OCI-LY3 (cell line): ENCODE data around the gene WIZ.

Source experiments
- EZH2phosphoT487 ChIP-seq: fragments of 200-600 bp; shearing (Covaris generic); IDR thresholded peaks from 2 replicates; pipeline ENCODE4 v1.6.1; 2018; ENCODE audit warnings: antibody characterized with exemption, mixed run types, low read depth
- TF ChIP-seq, protein P1 (sequence below): fragments of 200-600, 300-600 bp; sonication (generic); IDR thresholded peaks from 2 replicates; pipeline ENCODE4 v1.5.1; 2014; ENCODE audit warnings: antibody characterized with exemption, low read length, low read depth

DNA sequence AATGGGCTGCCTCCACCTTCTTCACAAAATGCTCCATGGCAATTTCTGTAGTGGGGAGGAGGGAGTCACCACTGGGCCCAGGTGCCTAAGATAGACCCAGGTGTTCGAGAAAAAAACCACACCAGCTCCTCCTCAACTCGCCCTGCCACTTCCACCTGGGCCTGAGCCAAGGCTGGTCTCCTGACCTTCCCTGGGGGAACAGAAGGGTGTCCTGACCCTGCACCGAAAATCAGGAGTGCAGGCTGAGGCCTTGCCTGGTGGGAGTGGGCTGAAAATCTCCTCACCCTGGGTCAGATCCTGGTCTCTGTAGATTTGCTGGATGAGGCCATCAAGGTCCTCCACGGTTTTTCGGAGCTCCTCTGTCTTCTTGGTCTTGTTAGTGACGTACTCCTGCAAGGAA is 52.5 kb downstream of the WIZ start:
- TF ChIP-seq, protein P1, sequence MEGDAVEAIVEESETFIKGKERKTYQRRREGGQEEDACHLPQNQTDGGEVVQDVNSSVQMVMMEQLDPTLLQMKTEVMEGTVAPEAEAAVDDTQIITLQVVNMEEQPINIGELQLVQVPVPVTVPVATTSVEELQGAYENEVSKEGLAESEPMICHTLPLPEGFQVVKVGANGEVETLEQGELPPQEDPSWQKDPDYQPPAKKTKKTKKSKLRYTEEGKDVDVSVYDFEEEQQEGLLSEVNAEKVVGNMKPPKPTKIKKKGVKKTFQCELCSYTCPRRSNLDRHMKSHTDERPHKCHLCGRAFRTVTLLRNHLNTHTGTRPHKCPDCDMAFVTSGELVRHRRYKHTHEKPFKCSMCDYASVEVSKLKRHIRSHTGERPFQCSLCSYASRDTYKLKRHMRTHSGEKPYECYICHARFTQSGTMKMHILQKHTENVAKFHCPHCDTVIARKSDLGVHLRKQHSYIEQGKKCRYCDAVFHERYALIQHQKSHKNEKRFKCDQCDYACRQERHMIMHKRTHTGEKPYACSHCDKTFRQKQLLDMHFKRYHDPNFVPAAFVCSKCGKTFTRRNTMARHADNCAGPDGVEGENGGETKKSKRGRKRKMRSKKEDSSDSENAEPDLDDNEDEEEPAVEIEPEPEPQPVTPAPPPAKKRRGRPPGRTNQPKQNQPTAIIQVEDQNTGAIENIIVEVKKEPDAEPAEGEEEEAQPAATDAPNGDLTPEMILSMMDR: no peak
- TF ChIP-seq EZH2phosphoT487: no peak
